MM.1S (cell line): Measurements from ENCODE around the gene ITGB5.

Experiments used
- EZH2 ChIP-seq: fragments of 300-600 bp; sonication (generic); optimal IDR thresholded peaks from 2 replicates; pipeline ENCODE3; 2017; ENCODE audit warnings: low read depth, mild to moderate bottlenecking, antibody characterized with exemption, low read length, mixed read lengths
- EZH2phosphoT487 ChIP-seq: fragments of 300-600 bp; sonication (generic); IDR thresholded peaks from 2 replicates; pipeline ENCODE4 v1.6.1; 2018; ENCODE audit warnings: antibody characterized with exemption, low read length
- TF ChIP-seq, protein P1 (sequence below): fragments of 300-600 bp; sonication (generic); IDR thresholded peaks from 2 replicates; pipeline ENCODE4 v1.5.1; 2016; ENCODE audit warnings: antibody characterized with exemption, low read length, mixed read lengths

GRCh38 chr3:124800511-124801258, 86.5 kb downstream of the ITGB5 start:
- TF ChIP-seq, protein P1, sequence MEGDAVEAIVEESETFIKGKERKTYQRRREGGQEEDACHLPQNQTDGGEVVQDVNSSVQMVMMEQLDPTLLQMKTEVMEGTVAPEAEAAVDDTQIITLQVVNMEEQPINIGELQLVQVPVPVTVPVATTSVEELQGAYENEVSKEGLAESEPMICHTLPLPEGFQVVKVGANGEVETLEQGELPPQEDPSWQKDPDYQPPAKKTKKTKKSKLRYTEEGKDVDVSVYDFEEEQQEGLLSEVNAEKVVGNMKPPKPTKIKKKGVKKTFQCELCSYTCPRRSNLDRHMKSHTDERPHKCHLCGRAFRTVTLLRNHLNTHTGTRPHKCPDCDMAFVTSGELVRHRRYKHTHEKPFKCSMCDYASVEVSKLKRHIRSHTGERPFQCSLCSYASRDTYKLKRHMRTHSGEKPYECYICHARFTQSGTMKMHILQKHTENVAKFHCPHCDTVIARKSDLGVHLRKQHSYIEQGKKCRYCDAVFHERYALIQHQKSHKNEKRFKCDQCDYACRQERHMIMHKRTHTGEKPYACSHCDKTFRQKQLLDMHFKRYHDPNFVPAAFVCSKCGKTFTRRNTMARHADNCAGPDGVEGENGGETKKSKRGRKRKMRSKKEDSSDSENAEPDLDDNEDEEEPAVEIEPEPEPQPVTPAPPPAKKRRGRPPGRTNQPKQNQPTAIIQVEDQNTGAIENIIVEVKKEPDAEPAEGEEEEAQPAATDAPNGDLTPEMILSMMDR, result no peak
- TF ChIP-seq EZH2, result no peak
- no peak for TF ChIP-seq EZH2phosphoT487
